NB4 (cell line): ENCODE data around the gene HEY2.

Experiments
- DNase-seq: peaks from one replicate; pipeline ENCODE4 v3.0.0; 2010; ENCODE audit warnings: low read depth
- H3K4me3 ChIP-seq: one replicate; pipeline ENCODE4 v1.5.1; 2011; ENCODE audit warnings: mild to moderate bottlenecking, low read depth, low read length, moderate library complexity
- CTCF ChIP-seq: IDR thresholded peaks from one replicate; pipeline ENCODE4 v1.5.1; 2012; ENCODE audit warnings: low read depth, low read length
- MYC ChIP-seq: IDR thresholded peaks from 2 replicates; pipeline ENCODE4 v1.6.1; 2011; ENCODE audit warnings: low read depth, low read length
- POLR2A ChIP-seq: IDR thresholded peaks from 2 replicates; pipeline ENCODE4 v1.6.1; 2011; ENCODE audit warnings: mild to moderate bottlenecking; ENCODE audit not compliant: insufficient read length; ENCODE audit errors: extremely low read depth
- TF ChIP-seq, protein P1 (sequence below): IDR thresholded peaks from 2 replicates; pipeline ENCODE4 v1.6.1; 2011; ENCODE audit warnings: low read depth, low read length

Gene HEY2

DNA sequence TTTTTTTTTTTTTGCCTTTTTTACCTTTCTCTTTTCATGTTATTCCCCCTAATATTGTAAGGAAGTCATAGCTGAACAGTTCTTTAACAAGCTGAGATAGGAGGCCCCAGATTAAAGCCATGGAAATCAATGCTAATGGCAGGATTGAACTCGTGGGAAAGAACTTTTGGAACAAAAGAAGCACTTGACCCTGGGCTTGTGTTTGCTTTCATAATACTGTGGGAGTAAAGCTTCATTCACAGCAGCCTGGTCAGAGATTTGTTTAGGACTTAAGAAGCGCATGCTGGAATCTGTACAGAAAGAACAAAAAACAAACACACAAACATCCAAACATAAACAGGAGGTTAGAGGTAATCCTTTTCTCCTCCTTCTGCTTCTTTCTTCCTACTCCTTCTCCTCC lies 5.1 kb downstream of the HEY2 start:
- DNase-seq: no peak
- TF ChIP-seq MYC (no peak), CTCF (no peak)
- TF ChIP-seq, protein P1, sequence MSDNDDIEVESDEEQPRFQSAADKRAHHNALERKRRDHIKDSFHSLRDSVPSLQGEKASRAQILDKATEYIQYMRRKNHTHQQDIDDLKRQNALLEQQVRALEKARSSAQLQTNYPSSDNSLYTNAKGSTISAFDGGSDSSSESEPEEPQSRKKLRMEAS: no peak
- no peak overlapping the region for H3K4me3 ChIP-seq

- TF ChIP-seq CTCF (peak; percentile 12), POLR2A (no peak)
- DNase-seq: no peak
- H3K4me3 ChIP-seq: no peak overlapping the region
These were observed 9.9 kb downstream of the HEY2 start for GRCh38 chr6:125759184-125759902.

- peak; percentile 78 for DNase-seq
- H3K4me3 ChIP-seq: no peak overlapping the region
- TF ChIP-seq, protein P1: no peak
- no peak for TF ChIP-seq CTCF
- TF ChIP-seq POLR2A: no peak
These were observed 10.6 kb downstream of the HEY2 start for GRCh38 chr6:125759959-125760457.

GRCh38 chr6:125764121-125764671 lies 14.8 kb downstream of the HEY2 start:
- no peak overlapping the region for H3K4me3 ChIP-seq
- no peak for DNase-seq
- TF ChIP-seq POLR2A (no peak), MYC (no peak)

DNA sequence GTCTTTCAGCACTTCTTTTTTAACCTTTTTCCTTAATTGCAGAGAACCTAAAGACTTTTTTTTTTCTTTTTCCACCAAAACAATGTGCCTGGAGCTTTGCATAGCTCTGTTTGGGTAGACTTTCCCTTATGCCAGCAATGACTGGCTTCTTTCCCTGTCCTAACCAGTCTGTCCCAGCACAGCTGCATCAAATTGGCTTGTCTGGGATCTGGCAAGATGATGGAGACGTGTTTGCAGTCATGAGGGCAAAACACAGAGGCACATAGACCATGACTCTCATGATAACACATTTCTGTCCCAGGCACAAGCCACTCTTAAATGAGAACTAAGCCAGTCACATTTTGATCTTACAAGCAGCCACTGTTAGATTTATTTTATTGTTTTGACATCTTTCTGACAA lies 16.5 kb downstream of the HEY2 start:
- no peak for DNase-seq
- no peak overlapping the region for H3K4me3 ChIP-seq
- TF ChIP-seq POLR2A: no peak
- TF ChIP-seq CTCF: no peak
- TF ChIP-seq, protein P1: no peak
- TF ChIP-seq MYC: no peak

DNA sequence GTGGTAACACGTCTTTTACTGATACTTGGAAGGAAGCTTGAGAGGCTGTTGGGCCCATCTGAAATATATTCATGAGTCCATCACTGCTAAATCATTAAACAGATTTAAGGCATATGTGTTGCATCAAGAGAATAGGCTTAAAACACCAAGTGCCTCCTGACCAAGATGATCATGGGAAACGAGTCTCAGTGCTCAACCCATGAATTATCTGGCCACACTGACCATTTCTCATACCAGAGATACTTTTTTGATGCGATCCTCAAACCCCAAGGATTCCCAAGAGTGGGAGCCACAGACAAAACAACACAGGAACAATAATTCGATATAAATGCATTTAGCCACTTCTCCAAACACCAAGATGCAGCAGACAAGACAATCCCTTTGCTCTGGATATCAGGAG lies 17.2 kb downstream of the HEY2 start:
- DNase-seq: no peak
- TF ChIP-seq MYC (no peak), POLR2A (no peak), CTCF (no peak)
- TF ChIP-seq, protein P1: no peak
- H3K4me3 ChIP-seq: no peak overlapping the region
